ENCODE measurements around the gene CACNA2D3.
"Not testable (repeated sequence)": the region's sequence is repeated elsewhere in the genome, so short reads cannot be mapped to it uniquely, and the experiment has no call there.

CACNA2D3 gene

GRCh38 chr3:54464554-54464953 lies 342.2 kb downstream of the CACNA2D3 start:
- DNase-seq (ENCODE audit: low read depth): not testable (repeated sequence)

DNA sequence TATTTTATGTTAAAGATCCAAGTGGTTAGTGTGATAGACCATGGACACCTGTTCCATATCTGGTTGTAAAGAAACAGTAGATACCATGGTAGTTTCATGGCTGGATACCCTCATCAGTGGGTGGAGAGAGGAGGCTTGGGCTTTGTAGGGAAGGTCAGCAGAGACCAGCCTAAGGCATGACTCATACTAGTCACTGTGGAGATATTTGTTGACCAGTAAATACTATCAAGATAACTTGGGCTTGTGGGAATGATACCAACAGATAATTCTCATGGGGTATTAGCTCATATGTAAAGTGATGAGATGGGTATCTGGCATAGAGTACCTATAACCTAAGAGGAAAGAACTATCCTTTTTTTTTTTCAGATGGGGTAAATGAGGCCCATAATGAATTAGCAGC lies 354.5 kb downstream of the CACNA2D3 start:
- DNase-seq (ENCODE audit: low read depth): no peak

GRCh38 chr3:54481606-54482365 lies 359.4 kb downstream of the CACNA2D3 start:
- DNase-seq (ENCODE audit: low read depth): no peak

- no peak for DNase-seq (ENCODE audit: low read depth)
These were observed 362.0 kb downstream of the CACNA2D3 start for GRCh38 chr3:54484334-54484733.

GRCh38 chr3:54486317-54486716 lies 364.0 kb downstream of the CACNA2D3 start:
- peak; percentile 5 for DNase-seq (ENCODE audit: low read depth)

- DNase-seq (ENCODE audit: low read depth): no peak
These were observed 365.9 kb downstream of the CACNA2D3 start for GRCh38 chr3:54488297-54488696.

- no peak for DNase-seq (ENCODE audit: low read depth)
These were observed 371.9 kb downstream of the CACNA2D3 start for GRCh38 chr3:54494209-54494608.

- no peak for DNase-seq (ENCODE audit: low read depth)
These were observed 384.3 kb downstream of the CACNA2D3 start for GRCh38 chr3:54506603-54507002.

GRCh38 chr3:54507876-54508460 lies 385.6 kb downstream of the CACNA2D3 start:
- no peak for DNase-seq (ENCODE audit: low read depth)

- DNase-seq (ENCODE audit: low read depth): no peak
These were observed 388.2 kb downstream of the CACNA2D3 start for GRCh38 chr3:54510506-54510905.

GRCh38 chr3:54511766-54512365 lies 389.5 kb downstream of the CACNA2D3 start:
- DNase-seq (ENCODE audit: low read depth): no peak

GRCh38 chr3:54514006-54514405 lies 391.7 kb downstream of the CACNA2D3 start:
- no peak for DNase-seq (ENCODE audit: low read depth)

- DNase-seq (ENCODE audit: low read depth): no peak
These were observed 392.1 kb downstream of the CACNA2D3 start for GRCh38 chr3:54514416-54514815.

GRCh38 chr3:54515441-54516213 lies 393.3 kb downstream of the CACNA2D3 start:
- no peak for DNase-seq (ENCODE audit: low read depth)

- no peak for DNase-seq (ENCODE audit: low read depth)
These were observed 395.1 kb downstream of the CACNA2D3 start for GRCh38 chr3:54517424-54517823.

- DNase-seq (ENCODE audit: low read depth): no peak
These were observed 395.8 kb downstream of the CACNA2D3 start for GRCh38 chr3:54518011-54518675.

DNA sequence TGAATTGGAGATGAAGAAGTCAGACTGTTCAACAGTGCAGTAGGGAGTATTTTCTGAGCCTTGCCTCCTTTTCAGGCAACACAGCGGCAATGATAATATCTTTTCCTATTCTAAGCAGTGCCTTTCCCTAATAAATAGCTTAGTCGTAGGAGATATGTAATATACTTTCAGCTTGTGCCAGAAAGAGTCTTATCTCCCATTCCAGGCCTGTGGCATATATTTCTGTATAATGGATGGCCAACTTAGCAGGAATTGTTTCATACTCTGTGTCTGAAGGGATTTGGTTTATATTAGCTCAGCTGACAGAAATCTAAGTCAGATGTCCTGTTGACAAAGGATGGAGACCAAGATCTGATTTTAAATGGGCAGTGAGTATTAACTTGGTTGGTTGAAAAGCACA lies 397.1 kb downstream of the CACNA2D3 start:
- DNase-seq (ENCODE audit: low read depth): no peak

- DNase-seq (ENCODE audit: low read depth): no peak
These were observed 397.7 kb downstream of the CACNA2D3 start for GRCh38 chr3:54520060-54520459.

DNA sequence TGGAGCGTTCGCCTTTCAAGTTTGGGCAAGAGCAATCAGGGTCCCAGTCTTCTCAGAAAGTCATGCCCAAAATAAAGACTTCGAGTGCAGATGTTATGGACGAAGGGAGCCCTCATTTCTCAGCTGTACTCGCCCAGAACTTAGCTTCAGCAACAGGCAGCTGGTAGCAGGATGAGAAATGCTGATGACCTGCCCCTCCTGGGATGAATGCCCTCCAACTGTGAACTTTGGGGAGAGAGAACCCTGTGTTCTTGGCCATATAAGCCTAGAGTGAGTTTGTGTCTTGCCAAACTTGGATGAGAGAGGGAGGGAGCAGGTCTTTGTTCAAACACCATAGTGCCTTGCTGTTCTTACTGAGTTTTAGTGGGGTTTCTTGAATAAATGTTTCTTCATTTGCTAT lies 405.2 kb downstream of the CACNA2D3 start:
- DNase-seq (ENCODE audit: low read depth): peak; percentile 26

DNA sequence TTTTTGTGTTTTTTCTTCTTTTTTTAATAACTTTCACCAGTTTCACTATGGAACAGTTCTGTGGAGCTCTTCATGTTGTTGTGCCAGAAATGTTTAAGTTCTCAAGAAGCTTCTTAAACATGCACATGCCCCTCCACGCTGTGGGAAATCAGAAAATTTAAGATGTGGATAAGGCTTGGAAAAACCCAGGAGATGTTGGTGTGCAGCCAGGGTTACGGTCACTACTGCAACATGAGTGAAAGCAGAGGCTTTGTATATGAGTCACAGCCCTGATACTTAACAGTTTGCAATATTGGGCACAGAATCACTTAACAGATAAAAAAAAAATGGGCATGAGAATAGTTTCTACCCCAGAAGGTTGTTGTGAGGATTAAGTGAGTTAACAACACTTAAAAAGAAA lies 405.6 kb downstream of the CACNA2D3 start:
- DNase-seq (ENCODE audit: low read depth): peak; percentile 66

- no peak for DNase-seq (ENCODE audit: low read depth)
These were observed 406.3 kb downstream of the CACNA2D3 start for GRCh38 chr3:54528668-54529067.

DNA sequence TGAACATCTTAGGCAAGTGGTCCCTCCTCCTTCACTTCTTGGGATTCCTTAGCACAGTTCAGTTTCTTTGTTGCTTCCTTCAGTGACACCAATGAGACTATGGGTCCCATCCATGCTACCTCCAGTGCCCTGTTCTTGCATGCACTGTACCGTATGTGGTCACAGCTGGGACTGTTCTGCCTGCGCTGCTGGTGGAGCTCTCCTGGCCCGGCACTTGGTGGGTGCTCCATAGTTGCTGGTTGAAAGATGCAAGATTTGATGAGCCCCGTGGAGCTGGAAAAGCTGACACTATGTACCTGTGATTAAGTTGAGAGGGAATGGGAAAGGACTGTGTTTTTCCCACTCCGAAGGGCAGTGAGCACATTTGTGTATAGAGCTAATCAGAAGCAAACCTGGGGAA lies 407.7 kb downstream of the CACNA2D3 start:
- DNase-seq (ENCODE audit: low read depth): no peak

Measured in fibroblast of gingiva (primary cell).